OCI-LY3 (cell line): ENCODE results near the gene CCM2.

ENCODE experiments used
- H2AFZ ChIP-seq: fragments of 200-600, 300-600 bp; shearing (Covaris generic); 2 replicates; pipeline ENCODE4 v1.6.0; 2014; ENCODE audit warnings: antibody characterized with exemption, low read depth, low read length
- H3K27ac ChIP-seq: fragments of 200-600, 300-600 bp; sonication (generic); 2 replicates; pipeline ENCODE4 v1.5.1; 2014; ENCODE audit warnings: mild to moderate bottlenecking, low read length, moderate library complexity, mixed read lengths
- H3K27me3 ChIP-seq: fragments of 200-600, 300-600 bp; sonication (generic); 2 replicates; pipeline ENCODE4 v1.6.1; 2014; ENCODE audit warnings: low read depth, low read length, mixed read lengths
- H3K36me3 ChIP-seq: fragments of 200-600, 300-600 bp; sonication (generic); replicated peaks from 2 replicates; pipeline ENCODE3; 2014; ENCODE audit warnings: low read depth, low read length, mixed read lengths
- H3K4me1 ChIP-seq: fragments of 300-600, 200-600 bp; sonication (generic); 2 replicates; pipeline ENCODE4 v1.6.1; 2014; ENCODE audit warnings: low read length, mixed read lengths
- H3K4me2 ChIP-seq: fragments of 200-600, 300-600 bp; sonication (generic); 2 replicates; pipeline ENCODE4 v1.6.1; 2014; ENCODE audit warnings: low read length, mixed read lengths
- H3K4me3 ChIP-seq: fragments of 300-600, 200-600 bp; sonication (generic); 2 replicates; pipeline ENCODE4 v1.5.1; 2014; ENCODE audit warnings: antibody characterized with exemption, mild to moderate bottlenecking, low read length, moderate library complexity
- H3K79me2 ChIP-seq: fragments of 300-600, 200-600 bp; shearing (Covaris generic); 2 replicates; pipeline ENCODE4 v1.6.1; 2014; ENCODE audit warnings: mild to moderate bottlenecking, low read length, mixed read lengths
- H3K9ac ChIP-seq: fragments of 300-600, 200-600 bp; shearing (Covaris generic); 2 replicates; pipeline ENCODE4 v1.6.0; 2014; ENCODE audit warnings: mild to moderate bottlenecking, low read length, moderate library complexity
- H3K9me3 ChIP-seq: fragments of 200-600, 300-600 bp; shearing (Covaris generic); 2 replicates; pipeline ENCODE4 v1.6.1; 2014; ENCODE audit warnings: low read length, mixed read lengths; ENCODE audit not compliant: insufficient read depth
- H4K20me1 ChIP-seq: fragments of 200-600, 300-600 bp; sonication (generic); 2 replicates; pipeline ENCODE4 v1.6.1; 2016; ENCODE audit warnings: low read length, mixed read lengths; ENCODE audit not compliant: insufficient read depth
- CTCF ChIP-seq: fragments of 200-600, 300-600 bp; sonication (generic); IDR thresholded peaks from 2 replicates; pipeline ENCODE4 v1.5.1; 2014; ENCODE audit warnings: antibody characterized with exemption, low read length, low read depth
- EZH2phosphoT487 ChIP-seq: fragments of 200-600 bp; shearing (Covaris generic); IDR thresholded peaks from 2 replicates; pipeline ENCODE4 v1.6.1; 2018; ENCODE audit warnings: antibody characterized with exemption, mixed run types, low read depth

The CCM2 gene

GRCh38 chr7:44994877-44995554 lies 5.0 kb upstream of the CCM2 start:
- peak overlapping the region; percentile 61 for H3K9ac ChIP-seq
- 0 out of 2 replicates have a peak overlapping the region, but pooled peaks have one; percentile 9 for H2AFZ ChIP-seq
- peak overlapping the region; percentile 91 for H3K27ac ChIP-seq

GRCh38 chr7:44995555-44996493 lies 4.2 kb upstream of the CCM2 start:
- Histone ChIP-seq H3K36me3 (peaks cover 5% of the 10 kb centered on the region), H2AFZ (no peak overlapping the region), H3K4me3 (peak overlapping the region; percentile 61), H3K4me2 (peak overlapping the region; percentile 77), H3K9me3 (peaks cover 9% of the 10 kb centered on the region), H3K9ac (peak overlapping the region; percentile 61; the same call in 1 of the 2 replicates), H3K79me2 (peaks cover 5% of the 10 kb centered on the region), H4K20me1 (no peaks in the 10 kb centered on the region), H3K27ac (peak overlapping the region; percentile 91), H3K27me3 (no peaks in the 10 kb centered on the region), H3K4me1 (peaks cover 31% of the 10 kb centered on the region)
- TF ChIP-seq EZH2phosphoT487 (no peak), CTCF (no peak)

More at GRCh38 chr7:44994877-44995554, 5.0 kb upstream of the CCM2 start:
- Histone ChIP-seq H3K27me3 (no peaks in the 10 kb centered on the region), H3K4me2 (peak overlapping the region; percentile 77), H3K4me1 (peaks cover 31% of the 10 kb centered on the region), H3K79me2 (no peaks in the 10 kb centered on the region), H4K20me1 (no peaks in the 10 kb centered on the region), H3K4me3 (peak overlapping the region; percentile 61), H3K9me3 (peaks cover 9% of the 10 kb centered on the region), H3K36me3 (peaks cover 5% of the 10 kb centered on the region)
- TF ChIP-seq EZH2phosphoT487: no peak

GRCh38 chr7:44998153-44998871 lies 1.7 kb upstream of the CCM2 start:
- peaks cover 5% of the 10 kb centered on the region for H3K36me3 ChIP-seq
- H3K4me1 ChIP-seq: peaks cover 38% of the 10 kb centered on the region
- H3K27ac ChIP-seq: no peak overlapping the region
- peaks cover 9% of the 10 kb centered on the region for H3K9me3 ChIP-seq
- no peak overlapping the region for H3K9ac ChIP-seq
- H4K20me1 ChIP-seq: peaks cover 17% of the 10 kb centered on the region
- no peak overlapping the region for H2AFZ ChIP-seq
- H3K4me3 ChIP-seq: peak overlapping the region; percentile 95
- H3K4me2 ChIP-seq: peak overlapping the region; percentile 93
- no peaks in the 10 kb centered on the region for H3K27me3 ChIP-seq
- no peak for TF ChIP-seq EZH2phosphoT487
- no peak for TF ChIP-seq CTCF
- H3K79me2 ChIP-seq: peaks cover 30% of the 10 kb centered on the region

GRCh38 chr7:44999245-45000092 lies 532 bp upstream of the CCM2 start:
- Histone ChIP-seq H2AFZ (peak overlapping the region; percentile 98), H3K4me3 (peak overlapping the region; percentile 95), H4K20me1 (peaks cover 17% of the 10 kb centered on the region), H3K4me2 (peak overlapping the region; percentile 93), H3K79me2 (peaks cover 34% of the 10 kb centered on the region), H3K36me3 (peaks cover under 1% of the 10 kb centered on the region), H3K9ac (peak overlapping the region; percentile 94), H3K4me1 (peaks cover 32% of the 10 kb centered on the region), H3K27ac (peak overlapping the region; percentile 74), H3K27me3 (no peaks in the 10 kb centered on the region), H3K9me3 (peaks cover 3% of the 10 kb centered on the region)
- TF ChIP-seq EZH2phosphoT487: no peak
- TF ChIP-seq CTCF: no peak
